GM12891 (cell line): Measurements from ENCODE around the gene ADGRL3.
"Not testable (repeated sequence)": the region's sequence is repeated elsewhere in the genome, so short reads cannot be mapped to it uniquely, and the experiment has no call there.

Experiments
- POLR2A ChIP-seq: IDR thresholded peaks from 2 replicates; pipeline ENCODE4 v1.6.1; 2011; ENCODE audit warnings: low read depth, low read length, control low read depth
- POLR2AphosphoS5 ChIP-seq: IDR thresholded peaks from 2 replicates; pipeline ENCODE4 v1.6.1; 2011; ENCODE audit warnings: low read depth, low read length, control low read depth
- POU2F2 ChIP-seq: IDR thresholded peaks from 2 replicates; pipeline ENCODE4 v1.6.1; 2011; ENCODE audit warnings: low read depth, mild to moderate bottlenecking, control low read depth, low read length, moderate library complexity
- SPI1 ChIP-seq: IDR thresholded peaks from 2 replicates; pipeline ENCODE4 v1.6.1; 2011; ENCODE audit warnings: low read depth, low read length, control low read depth
- TAF1 ChIP-seq: IDR thresholded peaks from 2 replicates; pipeline ENCODE4 v1.6.1; 2011; ENCODE audit warnings: low read depth, low read length, control low read depth

GRCh38 chr4:61207156-61207555 is 7.0 kb downstream of the ADGRL3 start:
- not testable (repeated sequence) for TF ChIP-seq POLR2A, POLR2AphosphoS5, TAF1, SPI1, POU2F2
